ENCODE data around the gene DOK7.
A peak's percentile ranks its signal among the peaks of the same experiment; 100 is the strongest.

The DOK7 gene

GRCh38 chr4:3437998-3438846 lies 24.9 kb upstream of the DOK7 start:
- TF ChIP-seq CTCF (IDR thresholded peaks at IDR 0.05; ENCODE audit: low read length, missing control alignments) = no peak
- H3K4me3 ChIP-seq (replicated peaks; ENCODE audit: low read depth, low read length) = no peak overlapping the region
- no peak for DNase-seq (ENCODE audit: low read depth)

- no peak for TF ChIP-seq CTCF (IDR thresholded peaks at IDR 0.05; ENCODE audit: low read length, missing control alignments)
- H3K4me3 ChIP-seq (replicated peaks; ENCODE audit: low read depth, low read length) = no peak overlapping the region
- no peak for DNase-seq (ENCODE audit: low read depth)
These were observed 24.3 kb upstream of the DOK7 start for GRCh38 chr4:3438847-3439180.

- no peak for DNase-seq (ENCODE audit: low read depth)
- H3K4me3 ChIP-seq (replicated peaks; ENCODE audit: low read depth, low read length) = no peak overlapping the region
- TF ChIP-seq CTCF (IDR thresholded peaks at IDR 0.05; ENCODE audit: low read length, missing control alignments) = no peak
These were observed 23.7 kb upstream of the DOK7 start for GRCh38 chr4:3439391-3439790.

GRCh38 chr4:3440011-3440410 lies 23.1 kb upstream of the DOK7 start:
- DNase-seq (ENCODE audit: low read depth) = no peak
- no peak overlapping the region for H3K4me3 ChIP-seq (replicated peaks; ENCODE audit: low read depth, low read length)
- TF ChIP-seq CTCF (IDR thresholded peaks at IDR 0.05; ENCODE audit: low read length, missing control alignments) = no peak

GRCh38 chr4:3440979-3441500 lies 22.1 kb upstream of the DOK7 start:
- peak; percentile 8 for DNase-seq (ENCODE audit: low read depth)
- no peak for TF ChIP-seq CTCF (IDR thresholded peaks at IDR 0.05; ENCODE audit: low read length, missing control alignments)
- H3K4me3 ChIP-seq (replicated peaks; ENCODE audit: low read depth, low read length) = no peak overlapping the region

- H3K4me3 ChIP-seq (replicated peaks; ENCODE audit: low read depth, low read length) = no peak within 1 kb of the TSS
- DNase-seq (ENCODE audit: low read depth) = no peak
- TF ChIP-seq CTCF (IDR thresholded peaks at IDR 0.05; ENCODE audit: low read length, missing control alignments) = no peak
These were observed 21.3 kb upstream of the DOK7 start, which contains the start of gene HGFAC for GRCh38 chr4:3441501-3442459. Gene HGFAC (plus strand): TSS chr4:3441968. CDS start chr4:3442002, 34 bp downstream.
